HCT116 (cell line): ENCODE measurements around the gene VASH2. TPM values are rescaled to one million over a fixed set of nuclear protein-coding genes. Genes with fewer than 3 reads are reported as not detected.

Experiments
- ATAC-seq: fragments of 200-7000 bp; cut with Tn5 transposase; 2 replicates; pipeline ENCODE4 v1.9.1; 2020; ENCODE audit warnings: mild to moderate bottlenecking, moderate library complexity
- BruUV-seq: library from RNA; stranded (reverse); fragments of 400-500 nt; replicated peaks from 2 replicates; lab custom pipeline; 2021; lab: Mats Ljungman, UMichigan
- CTCF ChIA-PET: fragments of 300-600 bp; sonication (Branson Sonifier 250); formaldehyde crosslinking; loops from one replicate; lab custom pipeline; 2021; ENCODE audit warnings: antibody characterized with exemption; lab: Charles Lee
- POLR2A ChIA-PET: fragments of 300-600, 350-600 bp; sonication (Branson Sonifier 250); formaldehyde crosslinking; loops from one replicate; lab custom pipeline; 2021; ENCODE audit warnings: antibody characterized with exemption; lab: Charles Lee
- RAD21 ChIA-PET, 2 experiments: fragments of 300-600 bp; sonication (Branson Sonifier 250); formaldehyde crosslinking; loops; one replicate each; lab custom pipeline; 2023; ENCODE audit warnings: low total read pairs in 2 of 2; ENCODE audit not compliant: uncharacterized antibody in 2 of 2, unreplicated experiment in 2 of 2, low non-redundant PET in 1 of 2; lab: Charles Lee
- DNase-seq: peaks from one replicate; pipeline ENCODE4 v3.0.0-alpha.2; 2010; ENCODE audit warnings: low read depth, low spot score
- H2AFZ ChIP-seq: fragments of 200-600 bp; shearing (Covaris generic), sonication (generic); 2 replicates; pipeline ENCODE4 v1.6.1; 2017; ENCODE audit warnings: low read depth, mixed run types, mixed read lengths, antibody characterized with exemption, low read length; ENCODE audit not compliant: poor library complexity, severe bottlenecking
- H3K27ac ChIP-seq: 2 replicates; pipeline ENCODE4 v1.5.1; 2012; ENCODE audit warnings: low read depth, low read length
- H3K27me3 ChIP-seq: fragments of 200-600 bp; sonication (generic); 2 replicates; pipeline ENCODE4 v1.6.1; 2016; ENCODE audit warnings: mixed run types, low read length, mixed read lengths; ENCODE audit not compliant: insufficient read depth
- H3K36me3 ChIP-seq, 2 experiments: fragments of 200-500 bp in 1 of 2; fragments of 200-600 bp in 1 of 2; sonication (Bioruptor generic) in 1 of 2; sonication (generic) in 1 of 2; 2 replicates each; pipeline versions ENCODE4 v1.5.1 to v1.6.1; 2014 to 2016; ENCODE audit warnings: low read length in 2 of 2, inconsistent platforms in 1 of 2, mixed read lengths in 1 of 2, mixed run types in 1 of 2; ENCODE audit not compliant: insufficient read depth in 2 of 2, control insufficient read depth in 1 of 2
- H3K4me1 ChIP-seq, 2 experiments: fragments of 200-600 bp in 1 of 2; sonication (generic) in 1 of 2; 2 replicates each; pipeline versions ENCODE4 v1.5.1 to v1.6.1; 2012 to 2017; ENCODE audit warnings: low read length in 2 of 2, inconsistent platforms in 1 of 2, mild to moderate bottlenecking in 1 of 2, mixed read lengths in 1 of 2, mixed run types in 1 of 2, moderate library complexity in 1 of 2; ENCODE audit not compliant: insufficient read depth in 2 of 2, control insufficient read depth in 1 of 2
- H3K4me2 ChIP-seq: fragments of 200-600 bp; sonication (generic); 2 replicates; pipeline ENCODE4 v1.6.1; 2017; ENCODE audit warnings: mixed run types, low read length, mixed read lengths
- H3K4me3 ChIP-seq, 2 experiments: fragments of 200-600 bp in 1 of 2; sonication (generic) in 1 of 2; replicated peaks in 1 of 2; 2 replicates each; pipeline ENCODE4 v1.5.1; 2011 to 2016; ENCODE audit warnings: low read length in 2 of 2, control low read depth in 1 of 2, low read depth in 1 of 2, mild to moderate bottlenecking in 1 of 2, mixed read lengths in 1 of 2, mixed run types in 1 of 2
- H3K79me2 ChIP-seq: fragments of 200-600 bp; sonication (generic); 2 replicates; pipeline ENCODE4 v1.6.1; 2017; ENCODE audit warnings: mild to moderate bottlenecking, mixed run types, low read length, moderate library complexity, mixed read lengths; ENCODE audit not compliant: insufficient read depth
- H3K9ac ChIP-seq: fragments of 200-600 bp; sonication (generic); 2 replicates; pipeline ENCODE4 v1.6.1; 2016; ENCODE audit warnings: low read length, mixed read lengths
- H3K9me2 ChIP-seq: fragments of 200-600 bp; sonication (generic), shearing (Covaris generic); 2 replicates; pipeline ENCODE4 v1.6.1; 2017; ENCODE audit warnings: mixed run types, mild to moderate bottlenecking, moderate library complexity; ENCODE audit not compliant: insufficient read depth
- H3K9me3 ChIP-seq, 2 experiments: fragments of 200-500 bp in 1 of 2; fragments of 200-600 bp in 1 of 2; sonication (Bioruptor generic) in 1 of 2; sonication (generic) in 1 of 2; 2 replicates each; pipeline ENCODE4 v1.6.1; 2014 to 2017; ENCODE audit warnings: low read length in 2 of 2, mixed read lengths in 2 of 2, inconsistent platforms in 1 of 2, low read depth in 1 of 2, mild to moderate bottlenecking in 1 of 2, mixed run types in 1 of 2, moderate library complexity in 1 of 2; ENCODE audit not compliant: control insufficient read depth in 1 of 2, insufficient read depth in 1 of 2
- H4K20me1 ChIP-seq: fragments of 200-600 bp; sonication (generic), shearing (Covaris generic); 2 replicates; pipeline ENCODE4 v1.6.1; 2017; ENCODE audit warnings: mixed run types, mild to moderate bottlenecking, moderate library complexity; ENCODE audit not compliant: insufficient read depth
- CBX3 ChIP-seq: IDR thresholded peaks from 2 replicates; pipeline ENCODE4 v1.6.1; 2012; ENCODE audit warnings: low read depth
- CEBPB ChIP-seq: IDR thresholded peaks from 2 replicates; pipeline ENCODE4 v1.6.1; 2012; ENCODE audit warnings: low read depth
- CTCF ChIP-seq, 3 experiments: fragments of 200-600 bp in 1 of 3; sonication (generic) in 1 of 3; IDR thresholded peaks in 2 of 3; conservative IDR thresholded peaks in 1 of 3; 2 replicates each; pipeline ENCODE4 v1.5.1; 2012 to 2017; ENCODE audit warnings: low read depth in 2 of 3, low read length in 2 of 3, antibody characterized with exemption in 1 of 3, borderline replicate concordance in 1 of 3, control low read depth in 1 of 3, mild to moderate bottlenecking in 1 of 3, mixed read lengths in 1 of 3, mixed run types in 1 of 3, moderate library complexity in 1 of 3; ENCODE audit not compliant: insufficient read depth in 1 of 3
- EGR1 ChIP-seq: IDR thresholded peaks from 2 replicates; pipeline ENCODE4 v1.6.1; 2012; ENCODE audit warnings: low read depth
- JUND ChIP-seq: IDR thresholded peaks from 2 replicates; pipeline ENCODE4 v1.6.1; 2012
- POLR2AphosphoS5 ChIP-seq: IDR thresholded peaks from 2 replicates; pipeline ENCODE4 v1.6.1; 2011; ENCODE audit warnings: mild to moderate bottlenecking, low read depth, low read length, moderate library complexity
- REST ChIP-seq: IDR thresholded peaks from 2 replicates; pipeline ENCODE4 v1.6.1; 2012; ENCODE audit warnings: low read depth
- TCF7L2 ChIP-seq: IDR thresholded peaks from 2 replicates; pipeline ENCODE4 v1.7.0; 2011; ENCODE audit warnings: borderline replicate concordance, inconsistent platforms; ENCODE audit not compliant: insufficient read depth, insufficient read length; ENCODE audit errors: extremely low read depth
- YY1 ChIP-seq: IDR thresholded peaks from 2 replicates; pipeline ENCODE4 v1.6.1; 2011; ENCODE audit warnings: low read length, low read depth, moderate library complexity, mild to moderate bottlenecking; ENCODE audit not compliant: insufficient replicate concordance; ENCODE audit errors: extremely low read depth
- ZFX ChIP-seq: fragments of 450-650 bp; IDR thresholded peaks from 2 replicates; pipeline ENCODE4 v1.6.1; 2017
- ZNF274 ChIP-seq: fragments of 200-500 bp; sonication (Bioruptor generic); IDR thresholded peaks from 2 replicates; pipeline ENCODE4 v1.6.1; 2014; ENCODE audit warnings: mild to moderate bottlenecking, low read depth, low read length, inconsistent platforms
- intact Hi-C: fragments of 100-400 bp; cut with micrococcal nuclease; formaldehyde crosslinking; loops from 2 replicates; pipeline ENCODE4 v1.10.0; 2022
- total RNA-seq: library from RNA; stranded (reverse); gene quantifications from one replicate; pipeline ENCODE4 v1.2.1, GENCODE V29; 2021; ENCODE audit not compliant: unreplicated experiment

VASH2 gene
- total RNA-seq, 1 experiment from 2014 or later, result 5.7 TPM

- Histone ChIP-seq H3K4me2 (no peak overlapping the region), H3K4me3 (no peak overlapping the region), H4K20me1 (no peaks in the 10 kb centered on the region), H3K79me2 (no peaks in the 10 kb centered on the region), H3K9me2 (no peaks in the 10 kb centered on the region), H3K4me1 (peaks cover 2 to 9% of the 10 kb centered on the region in 2 experiments; a peak in 3 of 4 replicates)
- BruUV-seq, result no TSS peak
- TF ChIP-seq CTCF (IDR thresholded peaks at IDR 0.05 in 2 of 3, conservative IDR thresholded peaks at IDR 0.05 in 1 of 3; ENCODE audit: borderline replicate concordance in 1 of 3, insufficient read depth in 1 of 3, low read depth in 2 of 3, low read length in 2 of 3) (no peak), ZNF274 (no peak), POLR2AphosphoS5 (no peak), CBX3 (no peak), EGR1 (no peak)
- TF ChIP-seq, all 23 proteins: peak for 0
- Histone ChIP-seq H3K27me3 (no peaks in the 10 kb centered on the region), H3K9me3 (no peaks in the 10 kb centered on the region), H3K27ac (no peak overlapping the region), H2AFZ (no peak overlapping the region), H3K9ac (no peak overlapping the region), H3K36me3 (no peaks in the 10 kb centered on the region)
- CTCF ChIA-PET, result no interaction called here
- RAD21 ChIA-PET, result no interaction called here
- POLR2A ChIA-PET, result no interaction called here
- ATAC-seq (no peak), DNase-seq (no peak)
- intact Hi-C loops, result no loop called here
These were observed 21.0 kb downstream of the VASH2 start for GRCh38 chr1:212971312-212971711.

GRCh38 chr1:212973426-212973825, 23.1 kb downstream of the VASH2 start:
- Histone ChIP-seq H3K4me2 (no peak overlapping the region), H3K9me3 (no peaks in the 10 kb centered on the region), H3K9me2 (no peaks in the 10 kb centered on the region), H3K4me3 (no peak overlapping the region), H2AFZ (no peak overlapping the region), H3K36me3 (no peaks in the 10 kb centered on the region; a peak in 1 of 4 replicates), H3K27ac (no peak overlapping the region), H3K27me3 (no peaks in the 10 kb centered on the region), H3K4me1 (no peaks in the 10 kb centered on the region), H3K9ac (no peak overlapping the region), H4K20me1 (no peaks in the 10 kb centered on the region), H3K79me2 (no peaks in the 10 kb centered on the region)
- no TSS peak for BruUV-seq
- DNase-seq (no peak), ATAC-seq (no peak)
- ChIA-PET RAD21 (no interaction called here), CTCF (no interaction called here), POLR2A (no interaction called here)
- intact Hi-C loops, result no loop called here
- no peak for TF ChIP-seq REST
- no peak for TF ChIP-seq CBX3
- no peak for TF ChIP-seq JUND
- no peak for TF ChIP-seq CEBPB
- TF ChIP-seq CTCF (IDR thresholded peaks at IDR 0.05 in 2 of 3, conservative IDR thresholded peaks at IDR 0.05 in 1 of 3; ENCODE audit: borderline replicate concordance in 1 of 3, insufficient read depth in 1 of 3, low read depth in 2 of 3, low read length in 2 of 3), result no peak
- no peak for TF ChIP-seq POLR2AphosphoS5
- TF ChIP-seq TCF7L2, result no peak
- no peak for TF ChIP-seq YY1
- no peak for TF ChIP-seq EGR1
- TF ChIP-seq ZFX, result no peak
